Glutamatergic neuron (in vitro differentiated cells): ENCODE data around the gene CHPT1. TPM values are rescaled to one million over a fixed set of nuclear protein-coding genes. Genes with fewer than 3 reads are reported as not detected.

Source experiments
- DNase-seq: peaks from one replicate; pipeline ENCODE4 v3.0.0; 2022
- H3K27ac Mint-ChIP-seq: one replicate; pipeline ENCODE4 v1.8.0; 2020; ENCODE audit warnings: mild to moderate bottlenecking, mixed read lengths, inconsistent platforms; ENCODE audit not compliant: unreplicated experiment
- H3K27me3 Mint-ChIP-seq: one replicate; pipeline ENCODE4 v1.8.0; 2020; ENCODE audit warnings: mild to moderate bottlenecking, moderate library complexity, mixed read lengths, inconsistent platforms; ENCODE audit not compliant: unreplicated experiment
- H3K36me3 Mint-ChIP-seq: one replicate; pipeline ENCODE4 v1.8.0; 2020; ENCODE audit warnings: mild to moderate bottlenecking, mixed read lengths, inconsistent platforms; ENCODE audit not compliant: unreplicated experiment
- H3K4me1 Mint-ChIP-seq: one replicate; pipeline ENCODE4 v1.8.0; 2020; ENCODE audit warnings: mild to moderate bottlenecking, low read depth, mixed read lengths, inconsistent platforms; ENCODE audit not compliant: unreplicated experiment
- H3K4me3 Mint-ChIP-seq: one replicate; pipeline ENCODE4 v1.8.0; 2020; ENCODE audit warnings: mild to moderate bottlenecking, mixed read lengths, inconsistent platforms; ENCODE audit not compliant: unreplicated experiment
- H3K9me3 Mint-ChIP-seq: one replicate; pipeline ENCODE4 v1.8.0; 2020; ENCODE audit warnings: mild to moderate bottlenecking, moderate library complexity, mixed read lengths, inconsistent platforms; ENCODE audit not compliant: unreplicated experiment
- CTCF ChIP-seq: fragments of 200-600 bp; sonication (generic); IDR thresholded peaks from one replicate; pipeline ENCODE4 v1.5.0; 2021; ENCODE audit not compliant: partially characterized antibody, unreplicated experiment
- total RNA-seq: library from RNA; stranded (reverse); fragmentation: NEBNext Ultra II Directional; extraction: Animal tissue kit (Norgen Biotek cat#: 25700); gene quantifications from one replicate; pipeline ENCODE4 v1.2.1, GENCODE V29; 2021; ENCODE audit not compliant: unreplicated experiment

Gene CHPT1
- total RNA-seq, 1 donor from 2014 or later, result 9.2 TPM

GRCh38 chr12:101720118-101720517, 22.7 kb downstream of the CHPT1 start:
- no peak for DNase-seq
- H3K9me3 Mint-ChIP-seq, result no peaks in the 10 kb centered on the region
- no peak for TF ChIP-seq CTCF
- H3K27me3 Mint-ChIP-seq, result no peaks in the 10 kb centered on the region
- no peaks in the 10 kb centered on the region for H3K4me1 Mint-ChIP-seq
- no peak overlapping the region for H3K27ac Mint-ChIP-seq
- H3K4me3 Mint-ChIP-seq, result no peak overlapping the region
- no peaks in the 10 kb centered on the region for H3K36me3 Mint-ChIP-seq

GRCh38 chr12:101722392-101722791, 25.0 kb downstream of the CHPT1 start:
- Mint-ChIP-seq H3K27ac (no peak overlapping the region), H3K4me1 (no peaks in the 10 kb centered on the region), H3K27me3 (no peaks in the 10 kb centered on the region), H3K9me3 (no peaks in the 10 kb centered on the region), H3K4me3 (no peak overlapping the region), H3K36me3 (no peaks in the 10 kb centered on the region)
- no peak for TF ChIP-seq CTCF
- DNase-seq, result no peak

- Mint-ChIP-seq H3K4me3 (no peak overlapping the region), H3K4me1 (no peaks in the 10 kb centered on the region), H3K9me3 (no peaks in the 10 kb centered on the region), H3K36me3 (no peaks in the 10 kb centered on the region), H3K27ac (no peak overlapping the region), H3K27me3 (no peaks in the 10 kb centered on the region)
- no peak for TF ChIP-seq CTCF
- no peak for DNase-seq
Observed at GRCh38 chr12:101727098-101727497, 29.7 kb downstream of the CHPT1 start.

- Mint-ChIP-seq H3K27me3 (no peaks in the 10 kb centered on the region), H3K9me3 (no peaks in the 10 kb centered on the region), H3K4me1 (no peaks in the 10 kb centered on the region), H3K4me3 (no peak overlapping the region), H3K36me3 (no peaks in the 10 kb centered on the region), H3K27ac (no peak overlapping the region)
- DNase-seq, result no peak
- TF ChIP-seq CTCF, result no peak
Observed at GRCh38 chr12:101729842-101730241, 32.4 kb downstream of the CHPT1 start.

GRCh38 chr12:101732318-101732717, 34.9 kb downstream of the CHPT1 start:
- H3K27ac Mint-ChIP-seq, result no peak overlapping the region
- no peaks in the 10 kb centered on the region for H3K36me3 Mint-ChIP-seq
- no peak for DNase-seq
- no peaks in the 10 kb centered on the region for H3K9me3 Mint-ChIP-seq
- H3K4me1 Mint-ChIP-seq, result no peaks in the 10 kb centered on the region
- TF ChIP-seq CTCF, result no peak
- H3K4me3 Mint-ChIP-seq, result no peak overlapping the region
- H3K27me3 Mint-ChIP-seq, result no peaks in the 10 kb centered on the region
